Trophoblast cell (in vitro differentiated cells and primary cell): ENCODE data around the gene GNAI2.

Experiments
- DNase-seq, 2 donors: peaks; one replicate each; pipeline ENCODE4 v3.0.0-alpha.2; 2016
- H2AFZ ChIP-seq: 2 replicates; pipeline ENCODE4 v1.6.1; 2013; ENCODE audit warnings: low read length, moderate library complexity, mild to moderate bottlenecking; ENCODE audit not compliant: insufficient read depth, poor library complexity
- H2AK5ac ChIP-seq: 2 replicates; pipeline ENCODE4 v1.6.1; 2013; ENCODE audit warnings: mild to moderate bottlenecking, low read length
- H2BK120ac ChIP-seq: 2 replicates; pipeline ENCODE4 v1.6.1; 2013; ENCODE audit warnings: low read length, mild to moderate bottlenecking, moderate library complexity; ENCODE audit not compliant: insufficient read depth, poor library complexity
- H2BK12ac ChIP-seq: 2 replicates; pipeline ENCODE4 v1.6.1; 2013; ENCODE audit warnings: mild to moderate bottlenecking, low read length, moderate library complexity
- H2BK5ac ChIP-seq: 2 replicates; pipeline ENCODE4 v1.6.1; 2013; ENCODE audit warnings: low read length, low read depth, moderate library complexity, mild to moderate bottlenecking; ENCODE audit not compliant: poor library complexity
- H3K14ac ChIP-seq: 2 replicates; pipeline ENCODE4 v1.6.1; 2013; ENCODE audit warnings: mild to moderate bottlenecking, low read length
- H3K18ac ChIP-seq: 2 replicates; pipeline ENCODE4 v1.6.1; 2013; ENCODE audit warnings: mild to moderate bottlenecking, low read length
- H3K23ac ChIP-seq: 2 replicates; pipeline ENCODE4 v1.6.1; 2013; ENCODE audit warnings: low read length
- H3K27ac ChIP-seq: 2 replicates; pipeline ENCODE4 v1.5.1; 2013; ENCODE audit warnings: low read depth, mild to moderate bottlenecking, inconsistent platforms, low read length, moderate library complexity
- H3K27me3 ChIP-seq: 2 replicates; pipeline ENCODE4 v1.6.1; 2013; ENCODE audit warnings: inconsistent platforms, mild to moderate bottlenecking, low read length, moderate library complexity; ENCODE audit not compliant: insufficient read depth
- H3K36me3 ChIP-seq, 2 experiments: 1 replicate in 1 of 2; 2 replicates in 1 of 2; pipeline ENCODE4 v1.6.1; 2013; ENCODE audit warnings: low read length in 2 of 2, mild to moderate bottlenecking in 2 of 2, moderate library complexity in 1 of 2; ENCODE audit not compliant: insufficient read depth in 2 of 2, control insufficient read depth in 1 of 2
- H3K4ac ChIP-seq: 2 replicates; pipeline ENCODE4 v1.6.1; 2013; ENCODE audit warnings: low read depth, mild to moderate bottlenecking, low read length, moderate library complexity
- H3K4me1 ChIP-seq, 2 experiments: 1 replicate in 1 of 2; 2 replicates in 1 of 2; pipeline ENCODE4 v1.6.1; 2013; ENCODE audit warnings: low read length in 2 of 2, mild to moderate bottlenecking in 2 of 2, moderate library complexity in 1 of 2; ENCODE audit not compliant: insufficient read depth in 2 of 2, control insufficient read depth in 1 of 2
- H3K4me2 ChIP-seq: 2 replicates; pipeline ENCODE4 v1.6.1; 2013; ENCODE audit warnings: inconsistent platforms, mild to moderate bottlenecking, low read length, moderate library complexity
- H3K4me3 ChIP-seq: 2 replicates; pipeline ENCODE4 v1.5.1; 2013; ENCODE audit warnings: mild to moderate bottlenecking, low read depth, low read length, inconsistent platforms
- H3K79me1 ChIP-seq: one replicate; pipeline ENCODE4 v1.6.1; 2013; ENCODE audit warnings: low read length
- H3K79me2 ChIP-seq: 2 replicates; pipeline ENCODE4 v1.6.1; 2013; ENCODE audit warnings: low read length, mild to moderate bottlenecking; ENCODE audit not compliant: control insufficient read depth, insufficient read depth, poor library complexity
- H3K9ac ChIP-seq: 2 replicates; pipeline ENCODE4 v1.6.1; 2013; ENCODE audit warnings: mild to moderate bottlenecking, low read length
- H3K9me3 ChIP-seq: 2 replicates; pipeline ENCODE4 v1.6.1; 2013; ENCODE audit warnings: low read depth, mild to moderate bottlenecking, control low read depth, inconsistent platforms, low read length; ENCODE audit not compliant: insufficient read depth
- H4K12ac ChIP-seq: 2 replicates; pipeline ENCODE4 v1.6.1; 2013; ENCODE audit warnings: low read depth, mild to moderate bottlenecking, low read length, moderate library complexity
- H4K8ac ChIP-seq: 2 replicates; pipeline ENCODE4 v1.6.1; 2013; ENCODE audit warnings: low read depth, mild to moderate bottlenecking, low read length, moderate library complexity
- H4K91ac ChIP-seq: one replicate; pipeline ENCODE4 v1.6.1; 2013; ENCODE audit warnings: low read depth, mild to moderate bottlenecking, low read length, moderate library complexity
- WGBS: extraction: QIAGEN DNeasy Blood & Tissue Kit; methylation state at CpG from one replicate; pipeline ENCODE4 v1.1.7; 2013; ENCODE audit warnings: missing lambda C conversion rate; ENCODE audit not compliant: insufficient read length, insufficient coverage; ENCODE audit errors: extremely low coverage; 5-methylcytosine and 5-hydroxymethylcytosine counted together

GNAI2 gene

DNA sequence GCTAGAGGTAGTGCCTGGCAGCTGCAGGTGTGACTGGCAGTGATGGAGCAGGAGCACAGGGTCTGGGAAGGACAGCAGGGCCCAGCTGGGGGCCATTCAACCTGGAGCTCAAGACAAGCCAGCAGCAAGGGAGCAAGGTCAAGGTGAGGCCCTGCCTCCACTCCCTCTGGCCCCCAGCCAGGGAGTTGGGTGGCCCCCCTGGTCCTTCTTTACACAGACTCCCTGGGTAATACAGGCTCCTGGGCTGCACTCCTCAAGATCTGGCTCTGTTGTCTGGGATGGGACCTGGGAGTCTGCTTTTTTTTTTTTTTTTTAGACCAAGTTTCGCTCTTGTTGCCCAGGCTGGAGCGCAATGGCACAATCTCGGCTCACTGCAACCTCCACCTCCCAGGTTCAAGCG, 14.5 kb downstream of the GNAI2 start:
- Histone ChIP-seq H2BK120ac (no peak overlapping the region), H3K4me1 (peaks cover 9 to 25% of the 10 kb centered on the region in 2 experiments), H3K9me3 (no peaks in the 10 kb centered on the region), H2AFZ (no peak overlapping the region), H2BK12ac (no peak overlapping the region), H3K79me1 (peaks cover 12% of the 10 kb centered on the region), H3K27ac (no peak overlapping the region), H2BK5ac (no peak overlapping the region), H3K36me3 (peaks cover 37 to 59% of the 10 kb centered on the region in 2 experiments), H3K14ac (no peak overlapping the region), H4K12ac (no peak overlapping the region), H2AK5ac (no peak overlapping the region), H4K8ac (no peak overlapping the region), H3K79me2 (peaks cover 9% of the 10 kb centered on the region), H3K4me2 (no peak overlapping the region), H3K4me3 (no peak overlapping the region), H3K23ac (no peak overlapping the region), H3K9ac (no peak overlapping the region), H3K4ac (no peak overlapping the region), H4K91ac (no peak overlapping the region), H3K18ac (no peak overlapping the region), H3K27me3 (no peaks in the 10 kb centered on the region)
- no CpG with 5 or more reads among the region's 4 CpGs for WGBS
- no peak for DNase-seq

DNA sequence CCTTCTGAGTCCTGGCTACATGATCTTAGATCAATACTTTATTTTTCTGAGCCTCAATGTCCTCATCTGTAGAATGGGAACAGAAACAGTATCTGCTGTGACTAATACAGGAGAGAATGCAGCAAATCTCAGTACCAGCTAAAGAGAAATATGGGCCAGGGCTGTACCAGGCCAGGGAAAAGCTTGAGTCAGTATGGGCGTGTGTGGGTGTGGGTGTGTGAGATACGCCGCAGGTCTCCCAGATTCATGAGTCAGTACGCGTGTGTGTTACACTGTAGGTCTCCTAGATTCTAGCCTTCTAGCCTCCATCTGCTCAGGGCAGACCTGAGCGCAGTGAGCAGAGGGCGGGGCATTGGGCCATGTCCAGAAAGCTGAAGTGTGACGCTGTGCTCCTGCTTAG, 15.2 kb downstream of the GNAI2 start:
- Histone ChIP-seq H2AK5ac (no peak overlapping the region), H3K36me3 (peaks cover 41 to 63% of the 10 kb centered on the region in 2 experiments), H3K4me2 (no peak overlapping the region), H4K91ac (no peak overlapping the region), H2BK5ac (no peak overlapping the region), H3K27me3 (no peaks in the 10 kb centered on the region), H3K14ac (no peak overlapping the region), H3K79me1 (peaks cover 6% of the 10 kb centered on the region), H3K9ac (no peak overlapping the region), H3K18ac (no peak overlapping the region), H4K12ac (no peak overlapping the region), H2AFZ (no peak overlapping the region), H3K23ac (no peak overlapping the region), H3K79me2 (peaks cover 6% of the 10 kb centered on the region), H3K9me3 (no peaks in the 10 kb centered on the region), H4K8ac (no peak overlapping the region), H2BK12ac (no peak overlapping the region), H3K4me3 (no peak overlapping the region), H2BK120ac (no peak overlapping the region), H3K4ac (no peak overlapping the region), H3K4me1 (peaks cover 5 to 19% of the 10 kb centered on the region in 2 experiments), H3K27ac (no peak overlapping the region)
- peak; percentile 89 to 90 for DNase-seq
- WGBS = no CpG with 5 or more reads among the region's 8 CpGs

DNA sequence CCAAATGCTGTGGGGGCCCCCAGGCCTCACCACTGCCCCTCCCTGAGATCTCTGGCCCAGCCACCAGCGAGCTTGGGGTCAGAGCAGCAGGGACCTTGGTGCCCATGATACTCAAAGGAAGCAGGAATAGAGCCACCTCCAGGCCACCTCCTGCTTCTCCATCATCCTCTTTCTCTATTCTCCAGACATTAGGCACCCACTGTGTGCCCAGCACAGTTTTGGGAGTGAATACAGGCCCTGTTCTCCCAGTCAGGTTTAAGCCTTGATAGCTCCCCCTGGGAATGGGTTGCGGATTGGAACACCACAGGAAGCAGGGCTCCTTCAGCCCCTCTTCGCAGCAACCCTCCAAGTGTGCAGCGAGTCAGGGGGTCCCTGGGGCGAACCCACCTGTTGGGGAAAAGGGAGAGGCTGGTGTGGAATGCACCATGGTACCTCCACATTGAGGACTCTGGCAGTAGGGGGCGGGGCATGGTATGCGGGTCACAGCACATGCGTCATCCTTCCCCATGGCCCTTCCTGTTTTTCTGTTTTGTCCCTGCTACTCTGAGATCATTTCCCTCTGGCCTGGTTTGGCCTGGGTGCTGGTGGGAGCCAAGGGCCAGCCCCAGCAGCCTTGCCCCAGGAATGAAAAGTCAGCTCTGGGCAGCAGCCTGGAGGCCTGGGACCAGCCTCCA, 18.7 kb downstream of the GNAI2 start:
- no peak overlapping the region for H2BK12ac ChIP-seq
- no peak overlapping the region for H3K4ac ChIP-seq
- H3K4me1 ChIP-seq = peaks cover 2 to 8% of the 10 kb centered on the region in 2 experiments
- H3K23ac ChIP-seq = no peak overlapping the region
- no peak overlapping the region for H3K9ac ChIP-seq
- no peaks in the 10 kb centered on the region for H3K9me3 ChIP-seq
- no peak overlapping the region for H3K4me3 ChIP-seq
- H3K14ac ChIP-seq = no peak overlapping the region
- peak in 1 of 2 donors; percentile 18 for DNase-seq
- H3K4me2 ChIP-seq = no peak overlapping the region
- H3K27me3 ChIP-seq = no peaks in the 10 kb centered on the region
- H4K8ac ChIP-seq = no peak overlapping the region
- no peak overlapping the region for H4K12ac ChIP-seq
- H3K27ac ChIP-seq = no peak overlapping the region
- no peak overlapping the region for H3K18ac ChIP-seq
- H2BK120ac ChIP-seq = no peak overlapping the region
- WGBS = no CpG with 5 or more reads among the region's 8 CpGs
- H2AK5ac ChIP-seq = no peak overlapping the region
- H2BK5ac ChIP-seq = no peak overlapping the region
- H4K91ac ChIP-seq = no peak overlapping the region
- H3K79me1 ChIP-seq = peaks cover 4% of the 10 kb centered on the region
- peaks cover 65 to 77% of the 10 kb centered on the region in 2 experiments for H3K36me3 ChIP-seq
- no peak overlapping the region for H2AFZ ChIP-seq
- peaks cover 2% of the 10 kb centered on the region for H3K79me2 ChIP-seq

GRCh38 chr3:50255251-50255615, 19.2 kb downstream of the GNAI2 start:
- no peaks in the 10 kb centered on the region for H3K27me3 ChIP-seq
- H3K79me1 ChIP-seq = peaks cover 5% of the 10 kb centered on the region
- H2BK120ac ChIP-seq = no peak overlapping the region
- H2BK5ac ChIP-seq = no peak overlapping the region
- H3K79me2 ChIP-seq = peaks cover under 1% of the 10 kb centered on the region
- no peak overlapping the region for H3K23ac ChIP-seq
- peaks cover 64 to 72% of the 10 kb centered on the region in 2 experiments for H3K36me3 ChIP-seq
- no peaks in the 10 kb centered on the region for H3K9me3 ChIP-seq
- no peak overlapping the region for H3K27ac ChIP-seq
- no peak overlapping the region for H3K18ac ChIP-seq
- H2BK12ac ChIP-seq = no peak overlapping the region
- no peak overlapping the region for H3K4me2 ChIP-seq
- no peak overlapping the region for H2AFZ ChIP-seq
- no peak overlapping the region for H4K91ac ChIP-seq
- WGBS = no CpG with 5 or more reads among the region's 9 CpGs
- no peak for DNase-seq
- no peak overlapping the region for H2AK5ac ChIP-seq
- H3K4me1 ChIP-seq = peaks cover 3 to 8% of the 10 kb centered on the region in 2 experiments
- no peak overlapping the region for H4K12ac ChIP-seq
- no peak overlapping the region for H3K4me3 ChIP-seq
- H4K8ac ChIP-seq = no peak overlapping the region
- no peak overlapping the region for H3K4ac ChIP-seq
- H3K9ac ChIP-seq = no peak overlapping the region
- no peak overlapping the region for H3K14ac ChIP-seq
